GM23338 (cell line): ENCODE results near the gene SNU13. TPM values are rescaled to one million over a fixed set of nuclear protein-coding genes. Genes with fewer than 3 reads are reported as not detected.
"Not testable (repeated sequence)": the region's sequence is repeated elsewhere in the genome, so short reads cannot be mapped to it uniquely, and the experiment has no call there.

Experiments
- ATAC-seq: fragments of 200-7000 bp; cut with Tn5 transposase; 3 replicates; pipeline ENCODE4 v1.9.1; 2020
- DNase-seq: peaks from one replicate; pipeline ENCODE4 v3.0.0-alpha.2; 2015; ENCODE audit warnings: low spot score
- H2AFZ ChIP-seq: fragments of 200-600 bp; sonication (generic); 2 replicates; pipeline ENCODE4 v1.8.0; 2016; ENCODE audit warnings: antibody characterized with exemption, mild to moderate bottlenecking, moderate library complexity
- H3F3A ChIP-seq: fragments of 200-600 bp; sonication (generic); replicated peaks from 2 replicates; pipeline ENCODE4 v1.8.0; 2017; ENCODE audit warnings: antibody characterized with exemption, mixed run types, low read depth
- H3K27ac ChIP-seq: fragments of 200-600 bp; sonication (generic); 2 replicates; pipeline ENCODE4 v1.6.1; 2016; ENCODE audit warnings: low read depth
- H3K27me3 ChIP-seq: fragments of 200-600 bp; sonication (generic); 2 replicates; pipeline ENCODE4 v1.8.0; 2016; ENCODE audit warnings: mild to moderate bottlenecking, mixed run types, moderate library complexity; ENCODE audit not compliant: insufficient read depth
- H3K36me3 ChIP-seq: fragments of 200-600 bp; sonication (generic); 2 replicates; pipeline ENCODE4 v1.8.0; 2016; ENCODE audit warnings: mild to moderate bottlenecking; ENCODE audit not compliant: insufficient read depth
- H3K4me1 ChIP-seq: fragments of 200-600 bp; sonication (generic); 2 replicates; pipeline ENCODE4 v1.8.0; 2016; ENCODE audit warnings: mild to moderate bottlenecking, moderate library complexity; ENCODE audit not compliant: insufficient read depth
- H3K4me2 ChIP-seq: fragments of 200-600 bp; sonication (generic); 2 replicates; pipeline ENCODE4 v1.7.1; 2017; ENCODE audit warnings: mixed run types
- H3K4me3 ChIP-seq: fragments of 200-600 bp; sonication (generic); 2 replicates; pipeline ENCODE4 v1.6.1; 2016; ENCODE audit warnings: mixed run types
- H3K79me2 ChIP-seq: fragments of 200-600 bp; sonication (generic); replicated peaks from 2 replicates; pipeline ENCODE4 v1.8.0; 2017; ENCODE audit warnings: mild to moderate bottlenecking; ENCODE audit not compliant: insufficient read depth
- H3K9me2 ChIP-seq: fragments of 200-600 bp; sonication (generic); 2 replicates; pipeline ENCODE4 v1.8.0; 2017; ENCODE audit not compliant: insufficient read depth
- H4K20me1 ChIP-seq: fragments of 200-600 bp; sonication (generic); replicated peaks from 2 replicates; pipeline ENCODE4 v1.8.0; 2017; ENCODE audit warnings: mild to moderate bottlenecking; ENCODE audit not compliant: insufficient read depth
- H3K27ac Mint-ChIP-seq: 2 replicates; pipeline ENCODE4 v1.8.0; 2020; ENCODE audit warnings: inconsistent platforms, mild to moderate bottlenecking, moderate library complexity, mixed read lengths
- H3K27me3 Mint-ChIP-seq: 3 replicates; pipeline ENCODE4 v1.8.0; 2022; ENCODE audit warnings: low read depth, mild to moderate bottlenecking, moderate library complexity, mixed read lengths, inconsistent platforms; ENCODE audit not compliant: insufficient read depth, poor library complexity
- H3K36me3 Mint-ChIP-seq: 3 replicates; pipeline ENCODE4 v1.8.0; 2021; ENCODE audit warnings: low read depth, mild to moderate bottlenecking, inconsistent platforms, moderate library complexity, mixed read lengths
- H3K4me1 Mint-ChIP-seq: 3 replicates; pipeline ENCODE4 v1.8.0; 2020; ENCODE audit warnings: mild to moderate bottlenecking, inconsistent platforms, mixed read lengths
- H3K4me3 Mint-ChIP-seq: 3 replicates; pipeline ENCODE4 v1.8.0; 2021; ENCODE audit warnings: moderate library complexity, mild to moderate bottlenecking, inconsistent platforms, mixed read lengths
- H3K9me3 Mint-ChIP-seq: 3 replicates; pipeline ENCODE4 v1.8.0; 2020; ENCODE audit warnings: moderate library complexity, mild to moderate bottlenecking, inconsistent platforms, mixed read lengths
- CREB1 ChIP-seq: fragments of 250-450 bp; sonication (Bioruptor Pico); IDR thresholded peaks from 2 replicates; pipeline ENCODE4 v1.5.0; 2020; ENCODE audit warnings: low read depth, mild to moderate bottlenecking, moderate library complexity
- CTCF ChIP-seq, 2 experiments: fragments of 200-600 bp in 1 of 2; sonication (generic) in 1 of 2; conservative IDR thresholded peaks; 2 replicates each; pipeline versions ENCODE4 v1.5.1 to v1.6.1; 2016 to 2017; ENCODE audit warnings: antibody characterized with exemption in 2 of 2, low read depth in 2 of 2, mild to moderate bottlenecking in 2 of 2, moderate library complexity in 1 of 2
- EZH2phosphoT487 ChIP-seq: fragments of 200-600 bp; sonication (generic); IDR thresholded peaks from one replicate; pipeline ENCODE4 v1.8.1; 2018; ENCODE audit warnings: antibody characterized with exemption; ENCODE audit not compliant: unreplicated experiment
- NANOG ChIP-seq: IDR thresholded peaks from 2 replicates; pipeline ENCODE4 v1.6.1; 2016; ENCODE audit warnings: antibody characterized with exemption, borderline replicate concordance
- POLR2AphosphoS5 ChIP-seq: IDR thresholded peaks from 2 replicates; pipeline ENCODE4 v1.6.1; 2016; ENCODE audit warnings: antibody characterized with exemption, low read depth
- REST ChIP-seq: IDR thresholded peaks from one replicate; pipeline ENCODE4 v1.6.1; 2018; ENCODE audit warnings: antibody characterized with exemption; ENCODE audit not compliant: unreplicated experiment
- ZNF114 ChIP-seq: fragments of 250-450 bp; sonication (Bioruptor Pico); IDR thresholded peaks from 2 replicates; pipeline ENCODE4 v1.5.0; 2020; ENCODE audit warnings: mild to moderate bottlenecking, moderate library complexity
- polyA plus RNA-seq: library from polyadenylated mRNA; unstranded; fragments of >200 nt; fragmentation: Nextera tagmentation; extraction: Ambion mirVana; gene quantifications from 2 replicates; pipeline ENCODE4 v1.2.1, GENCODE V29; 2016
- total RNA-seq: library from RNA; depleted of rRNA; stranded (reverse); fragments of >200 nt; shearing (Covaris generic); gene quantifications from 2 replicates; pipeline ENCODE4 v1.2.3, GENCODE V29; 2014

Gene SNU13
- total and polyA plus RNA-seq, 2 experiments from 2014 or later = 163 to 464 TPM

- not testable (repeated sequence) for H3F3A ChIP-seq, H3K4me2 ChIP-seq, H3K27me3 Mint-ChIP-seq, H3K27ac ChIP-seq, H2AFZ ChIP-seq, H3K4me1 Mint-ChIP-seq, H3K4me3 ChIP-seq, H3K27ac Mint-ChIP-seq, H3K9me2 ChIP-seq, H3K27me3 ChIP-seq, ATAC-seq, H3K4me3 Mint-ChIP-seq, DNase-seq, H3K4me1 ChIP-seq
- peaks cover 29% of the 10 kb centered on the region for H4K20me1 ChIP-seq
- H3K79me2 ChIP-seq = peaks cover 50% of the 10 kb centered on the region
- peaks cover 63% of the 10 kb centered on the region for H3K36me3 ChIP-seq
- peaks cover 87% of the 10 kb centered on the region for H3K36me3 Mint-ChIP-seq
- H3K9me3 Mint-ChIP-seq = peaks cover 14% of the 10 kb centered on the region; the same call in 2 of the 3 replicates
Observed at GRCh38 chr22:41634610-41635009, 54.1 kb downstream of the SNU13 start.

- not testable (repeated sequence) for H3K4me1 ChIP-seq, H3K4me1 Mint-ChIP-seq
- peaks cover 67% of the 10 kb centered on the region for H3K36me3 ChIP-seq
Observed at GRCh38 chr22:41631615-41632014, 57.1 kb downstream of the SNU13 start.

GRCh38 chr22:41631115-41631514, 57.6 kb downstream of the SNU13 start:
- H3K36me3 Mint-ChIP-seq = peaks cover 92% of the 10 kb centered on the region
- H3K4me1 Mint-ChIP-seq = not testable (repeated sequence)
- peaks cover 67% of the 10 kb centered on the region for H3K36me3 ChIP-seq

More at GRCh38 chr22:41631615-41632014, 57.1 kb downstream of the SNU13 start:
- H3K9me2 ChIP-seq, H3K4me2 ChIP-seq, H3K27ac Mint-ChIP-seq, ATAC-seq, H2AFZ ChIP-seq, H3K4me3 ChIP-seq, H3K4me3 Mint-ChIP-seq, H3F3A ChIP-seq, H3K27ac ChIP-seq, DNase-seq, H3K27me3 ChIP-seq: not testable (repeated sequence)
- H3K27me3 Mint-ChIP-seq = peaks cover 12% of the 10 kb centered on the region
- Histone ChIP-seq H4K20me1 (peaks cover 31% of the 10 kb centered on the region), H3K79me2 (peaks cover 77% of the 10 kb centered on the region)
- peaks cover 94% of the 10 kb centered on the region for H3K36me3 Mint-ChIP-seq
- peaks cover 17% of the 10 kb centered on the region; the same call in 2 of the 3 replicates for H3K9me3 Mint-ChIP-seq

GRCh38 chr22:41625577-41625976, 63.1 kb downstream of the SNU13 start:
- H3K27ac Mint-ChIP-seq = no peak overlapping the region
- peaks cover 88% of the 10 kb centered on the region for H3K36me3 Mint-ChIP-seq
- no peak overlapping the region for H2AFZ ChIP-seq
- peaks cover 8% of the 10 kb centered on the region for H3K4me1 Mint-ChIP-seq
- no peak for DNase-seq
- no peak overlapping the region for H3K4me3 ChIP-seq
- no peak overlapping the region for H3K4me3 Mint-ChIP-seq
- H3F3A ChIP-seq = peaks cover 29% of the 10 kb centered on the region; the same call in 1 of the 2 replicates
- no peaks in the 10 kb centered on the region for H3K9me2 ChIP-seq
- H3K4me1 ChIP-seq = peaks cover 6% of the 10 kb centered on the region
- H3K79me2 ChIP-seq = peaks cover 81% of the 10 kb centered on the region
- H3K4me2 ChIP-seq = no peak overlapping the region
- H4K20me1 ChIP-seq = peaks cover 27% of the 10 kb centered on the region
- peaks cover 66% of the 10 kb centered on the region for H3K36me3 ChIP-seq
- H3K27me3 Mint-ChIP-seq = peaks cover 25% of the 10 kb centered on the region
- no peaks in the 10 kb centered on the region for H3K27me3 ChIP-seq
- ATAC-seq = no peak
- H3K9me3 Mint-ChIP-seq = peaks cover 9% of the 10 kb centered on the region; the same call in 2 of the 3 replicates
- no peak overlapping the region for H3K27ac ChIP-seq
- TF ChIP-seq CREB1 (CRISPR knock-in tag) (no peak), NANOG (no peak), REST (no peak), EZH2phosphoT487 (no peak), CTCF (conservative IDR thresholded peaks at IDR 0.05; ENCODE audit: low read depth in 2 of 2) (no peak), ZNF114 (no peak), POLR2AphosphoS5 (no peak)

More at GRCh38 chr22:41631115-41631514, 57.6 kb downstream of the SNU13 start:
- H3K9me2 ChIP-seq, H3K27ac Mint-ChIP-seq, H3K4me1 ChIP-seq, H3K27ac ChIP-seq, H3K27me3 ChIP-seq, H3K4me3 Mint-ChIP-seq, H3K4me2 ChIP-seq, ATAC-seq, DNase-seq, H2AFZ ChIP-seq, H3F3A ChIP-seq, H3K4me3 ChIP-seq: not testable (repeated sequence)
- Histone ChIP-seq H3K79me2 (peaks cover 82% of the 10 kb centered on the region), H4K20me1 (peaks cover 30% of the 10 kb centered on the region)
- peaks cover 17% of the 10 kb centered on the region; the same call in 2 of the 3 replicates for H3K9me3 Mint-ChIP-seq
- H3K27me3 Mint-ChIP-seq = peaks cover 12% of the 10 kb centered on the region
